ENCODE results near the gene SLC13A2.
"Not testable (repeated sequence)": the region's sequence is repeated elsewhere in the genome, so short reads cannot be mapped to it uniquely, and the experiment has no call there.

GRCh38 chr17:28458881-28459280 lies 14.6 kb upstream of the SLC13A2 start:
- TF ChIP-seq GATA2 (IDR thresholded peaks at IDR 0.05; ENCODE audit: insufficient read depth, insufficient read length, low read depth, low read length); JUN (IDR thresholded peaks at IDR 0.05; ENCODE audit: borderline replicate concordance, insufficient read depth, insufficient read length, low read depth); CTCF (IDR thresholded peaks at IDR 0.05; ENCODE audit: extremely low read depth in 1 of 2, insufficient read depth in 1 of 2, low read depth in 1 of 2, low read length in 2 of 2); FOS (IDR thresholded peaks at IDR 0.05; ENCODE audit: borderline replicate concordance, insufficient read depth, low read length); POLR2A (IDR thresholded peaks at IDR 0.05; ENCODE audit: low read depth, low read length); POLR2AphosphoS5 (IDR thresholded peaks at IDR 0.05; ENCODE audit: insufficient read depth, low read depth, low read length); EZH2 (IDR thresholded peaks at IDR 0.05; ENCODE audit: borderline replicate concordance, low read depth, low read length, severe bottlenecking); MYC (IDR thresholded peaks at IDR 0.05; ENCODE audit: low read depth, low read length): not testable (repeated sequence)
